ENCODE results near the gene HOXA9.

HOXA9 gene

DNA sequence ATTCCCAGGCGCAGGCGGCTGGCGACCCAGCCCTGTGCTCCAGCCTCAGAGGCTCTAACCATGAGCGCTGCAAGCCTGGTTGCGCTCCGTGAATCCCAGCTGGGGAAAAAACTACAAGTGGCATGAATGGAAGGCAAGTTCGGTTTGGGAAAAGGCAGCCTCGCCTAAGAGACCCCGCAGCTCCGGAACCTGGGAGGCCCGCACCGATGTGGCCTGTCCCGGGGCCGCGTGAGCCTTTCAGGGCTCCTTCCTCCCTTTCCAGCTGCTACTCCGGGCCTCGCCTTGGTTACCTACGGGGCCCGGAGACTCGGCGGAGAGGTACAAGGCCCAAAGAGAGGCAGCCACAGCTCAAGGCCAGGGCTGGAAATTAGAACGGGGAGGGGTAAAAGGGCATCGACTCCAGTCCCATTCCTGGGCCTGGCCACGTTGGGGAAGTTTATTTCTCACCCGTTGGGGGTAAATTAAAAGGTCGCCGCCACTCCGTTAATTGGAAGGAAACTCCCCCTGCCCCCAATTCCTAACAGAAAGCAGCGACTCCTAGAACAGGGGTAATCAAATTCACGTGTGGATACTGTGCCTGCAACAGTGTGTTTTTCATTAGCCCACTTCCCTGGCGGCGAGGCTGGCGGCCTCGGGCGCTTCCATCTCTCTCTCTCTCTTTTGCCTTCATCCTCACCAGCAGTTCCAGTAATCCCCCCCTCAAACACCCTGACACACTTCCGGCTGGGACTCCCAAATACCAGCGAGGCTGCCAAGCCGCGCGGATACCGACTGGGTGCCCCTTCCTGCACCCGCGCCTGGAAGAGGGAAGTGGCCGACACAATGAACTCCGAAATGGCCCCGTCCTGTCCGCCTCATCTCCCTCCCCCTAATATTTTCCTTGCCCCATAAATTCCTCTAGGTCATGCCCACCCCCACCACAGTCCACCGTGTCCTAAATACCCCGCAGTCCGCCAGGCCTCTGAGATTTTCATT is 1.5 kb upstream of the HOXA9 start:
- H3K4me3 ChIP-seq (replicated peaks; ENCODE audit: insufficient read depth, low read length) = no peak overlapping the region
- no peak for TF ChIP-seq CTCF (IDR thresholded peaks at IDR 0.05; ENCODE audit: insufficient read depth, low read length)
- TF ChIP-seq SPI1 (IDR thresholded peaks at IDR 0.05; ENCODE audit: borderline replicate concordance, low read depth) = peak; percentile 49; the same call in 1 of the 2 replicates
- no peak for DNase-seq (ENCODE audit: low read depth in 1 of 2, low spot score in 1 of 2)
- no peak overlapping the region for H3K27ac ChIP-seq (replicated peaks)
- peaks cover 74% of the 10 kb centered on the region for H3K27me3 ChIP-seq (ENCODE audit: insufficient read depth, poor library complexity, severe bottlenecking)

- Histone ChIP-seq H3K4me3 (replicated peaks; ENCODE audit: insufficient read depth, low read length) (no peak overlapping the region), H3K27ac (replicated peaks) (no peak overlapping the region), H3K27me3 (ENCODE audit: insufficient read depth, poor library complexity, severe bottlenecking) (peaks cover 68% of the 10 kb centered on the region)
- TF ChIP-seq GABPA (IDR thresholded peaks at IDR 0.05; ENCODE audit: low read depth) (no peak), CTCF (IDR thresholded peaks at IDR 0.05; ENCODE audit: insufficient read depth, low read length) (no peak), POLR2AphosphoS5 (IDR thresholded peaks at IDR 0.05; ENCODE audit: low read depth) (no peak), SPI1 (IDR thresholded peaks at IDR 0.05; ENCODE audit: borderline replicate concordance, low read depth) (no peak), REST (IDR thresholded peaks at IDR 0.05; ENCODE audit: insufficient replicate concordance, low read depth) (no peak)
- DNase-seq (ENCODE audit: low read depth in 1 of 2, low spot score in 1 of 2) = no peak
Observed at GRCh38 chr7:27165996-27166530, 726 bp upstream of the HOXA9 start.

DNA sequence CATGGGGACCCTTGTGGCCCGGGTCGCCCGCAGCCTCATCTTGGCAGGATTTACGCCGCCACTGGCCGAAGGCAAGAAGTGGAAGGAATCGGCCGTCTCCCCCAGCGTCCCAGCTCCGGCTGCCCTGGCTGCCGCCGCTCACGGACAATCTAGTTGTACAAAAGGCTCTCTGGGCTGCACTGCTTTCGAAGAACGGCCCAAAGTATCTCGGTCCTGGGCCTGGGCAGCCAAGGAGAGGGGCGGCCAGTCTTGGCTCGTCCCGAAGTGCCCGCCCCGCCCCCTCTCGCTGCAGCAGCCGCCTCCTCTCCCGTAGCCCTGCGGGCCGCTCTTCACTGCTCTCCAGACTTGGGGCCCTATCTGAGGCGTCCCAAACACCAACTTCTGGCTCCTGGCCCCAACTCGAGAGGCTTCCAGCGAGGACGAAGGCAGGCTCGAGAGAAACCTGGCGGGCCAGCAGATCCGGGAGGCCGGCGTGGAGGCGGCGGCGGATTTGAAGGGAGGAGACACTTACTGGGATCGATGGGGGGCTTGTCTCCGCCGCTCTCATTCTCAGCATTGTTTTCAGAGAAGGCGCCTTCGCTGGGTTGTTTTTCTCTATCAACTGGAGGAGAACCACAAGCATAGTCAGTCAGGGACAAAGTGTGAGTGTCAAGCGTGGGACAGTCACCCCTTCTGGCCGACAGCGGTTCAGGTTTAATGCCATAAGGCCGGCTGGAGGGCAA is 809 bp downstream of the HOXA9 start:
- no peak overlapping the region for H3K27ac ChIP-seq (replicated peaks)
- TF ChIP-seq SPI1 (IDR thresholded peaks at IDR 0.05; ENCODE audit: borderline replicate concordance, low read depth) = no peak
- TF ChIP-seq GABPA (IDR thresholded peaks at IDR 0.05; ENCODE audit: low read depth) = no peak
- TF ChIP-seq POLR2AphosphoS5 (IDR thresholded peaks at IDR 0.05; ENCODE audit: low read depth) = no peak
- no peak for TF ChIP-seq REST (IDR thresholded peaks at IDR 0.05; ENCODE audit: insufficient replicate concordance, low read depth)
- TF ChIP-seq CTCF (IDR thresholded peaks at IDR 0.05; ENCODE audit: insufficient read depth, low read length) = no peak
- DNase-seq (ENCODE audit: low read depth in 1 of 2, low spot score in 1 of 2) = no peak
- no peak overlapping the region for H3K4me3 ChIP-seq (replicated peaks; ENCODE audit: insufficient read depth, low read length)
- peaks cover 63% of the 10 kb centered on the region for H3K27me3 ChIP-seq (ENCODE audit: insufficient read depth, poor library complexity, severe bottlenecking)
